COLO668 (cell line): ENCODE results near the gene SMIM32.

Experiments
- DNase-seq: peaks from one replicate; lab custom pipeline; 2025; ENCODE audit not compliant: unreplicated experiment; lab: John Stamatoyannopoulos, UW

The SMIM32 gene

DNA sequence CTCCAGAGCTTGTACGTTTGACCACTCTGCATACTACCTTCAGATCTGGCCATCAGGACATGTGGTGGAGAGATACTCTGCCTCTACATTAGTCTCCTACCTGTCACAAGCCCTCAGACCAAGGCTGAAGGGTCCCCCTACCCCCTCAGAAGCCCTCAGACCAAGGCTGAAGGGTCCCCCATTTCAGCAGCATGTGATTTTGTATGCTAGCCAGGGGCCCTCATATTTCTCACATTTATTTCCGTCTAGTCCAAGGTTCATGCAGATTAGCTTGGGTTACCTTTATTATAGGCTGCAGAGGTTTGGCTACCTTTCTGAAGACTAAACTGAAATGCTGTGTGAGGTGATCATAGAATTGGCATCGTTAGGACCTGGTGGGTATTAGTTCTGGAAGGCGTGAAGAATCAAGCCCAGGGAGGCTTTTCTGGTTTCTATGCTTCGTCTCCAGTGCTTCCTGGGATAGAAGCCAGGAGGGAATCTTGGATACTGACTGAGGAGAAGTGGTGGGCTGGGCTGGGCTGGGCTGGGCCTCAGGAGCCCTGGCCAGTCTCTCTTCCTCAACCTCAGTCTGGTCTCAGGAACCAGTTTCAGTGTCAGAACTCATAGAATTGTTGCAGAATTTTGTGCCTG is 2.8 kb downstream of the SMIM32 start:
- DNase-seq, result no peak

DNA sequence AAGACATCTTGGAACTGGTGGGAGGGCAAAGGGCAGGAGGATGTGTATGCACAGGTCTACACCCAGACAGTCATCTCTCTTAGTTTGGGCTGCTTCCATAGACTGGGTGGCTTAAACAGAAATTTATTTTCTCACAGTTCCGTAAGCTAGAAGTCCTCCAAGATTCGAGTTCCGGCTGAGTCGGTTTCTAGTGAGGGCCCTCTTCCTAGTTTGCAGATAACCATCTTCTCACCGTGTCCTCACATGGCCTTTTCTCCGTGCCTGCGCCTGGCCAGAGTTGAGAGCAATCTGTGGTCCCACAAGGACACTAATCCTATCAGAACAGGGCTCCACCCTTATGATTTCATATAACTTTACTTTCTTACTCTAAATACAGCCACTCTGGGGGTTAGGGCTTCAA is 4.1 kb downstream of the SMIM32 start:
- DNase-seq, result no peak

DNA sequence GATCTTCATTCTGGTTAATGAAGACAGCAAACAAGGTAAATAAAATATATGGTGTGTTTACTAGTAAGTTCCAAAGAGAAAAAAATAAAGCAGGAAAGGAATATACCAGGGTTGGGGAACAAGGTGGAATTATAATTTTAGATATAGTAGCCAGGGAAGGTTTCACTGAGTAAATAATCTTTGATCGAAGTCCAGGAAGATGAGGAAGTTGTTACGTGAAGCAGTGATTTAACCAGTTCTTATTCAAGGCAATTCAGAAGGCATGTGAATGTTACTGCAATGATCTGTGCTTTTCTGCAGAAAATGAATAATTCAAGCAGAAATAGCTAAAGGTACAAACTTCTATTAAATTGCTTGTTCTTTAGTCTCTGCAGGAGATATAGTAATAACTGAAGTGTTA is 6.2 kb downstream of the SMIM32 start:
- no peak for DNase-seq

DNA sequence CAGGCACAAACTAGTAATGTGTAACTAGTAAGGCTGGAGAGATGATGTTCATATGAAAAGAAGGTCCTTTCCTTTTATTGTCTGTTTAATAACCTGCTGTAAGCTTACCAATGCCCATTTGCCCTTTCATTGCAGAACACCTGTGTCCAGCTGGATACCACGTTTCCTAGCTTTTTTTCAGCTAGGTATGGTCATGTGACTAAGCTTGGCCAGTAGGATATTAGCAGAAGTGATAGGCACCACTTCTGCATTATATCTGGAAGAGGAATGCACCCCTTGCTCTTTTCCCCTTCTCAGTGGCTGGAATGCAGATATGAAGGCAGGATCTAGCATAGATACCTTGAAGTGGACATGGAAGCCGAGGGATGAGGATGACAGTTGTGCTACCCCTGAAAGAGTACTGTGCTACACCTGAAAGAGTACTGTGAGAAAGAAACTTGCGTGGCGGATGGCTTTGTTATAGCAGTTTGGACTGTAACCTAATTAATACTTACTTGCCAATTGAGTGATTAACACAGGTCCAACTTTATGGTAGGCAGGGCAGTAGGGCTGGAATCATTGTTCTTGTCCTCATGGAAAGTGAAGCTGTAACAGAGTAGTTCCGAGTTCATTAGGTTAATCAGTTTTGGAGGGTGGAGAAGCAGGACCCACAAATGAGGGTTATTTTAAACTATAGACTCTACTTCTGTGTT is 6.8 kb downstream of the SMIM32 start:
- DNase-seq, result no peak

DNA sequence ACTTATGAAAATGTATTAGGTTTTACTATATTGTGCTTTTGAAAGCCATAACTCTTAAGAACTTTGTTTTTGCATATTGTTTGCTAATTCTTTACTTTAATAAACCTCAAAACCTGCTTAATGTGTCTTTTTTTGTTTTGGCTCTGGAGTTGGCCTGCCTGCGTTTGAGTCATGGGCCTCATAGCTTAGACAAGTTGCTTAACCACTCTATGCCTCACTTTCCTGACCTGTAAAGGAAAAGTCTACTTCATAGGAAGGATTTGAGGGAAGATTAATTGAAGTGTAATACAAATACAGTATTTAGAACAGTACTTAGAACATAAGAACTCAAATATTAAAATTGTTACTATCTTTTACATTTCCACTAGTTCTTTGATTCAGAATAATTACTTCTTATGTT is 10.3 kb downstream of the SMIM32 start:
- no peak for DNase-seq

DNA sequence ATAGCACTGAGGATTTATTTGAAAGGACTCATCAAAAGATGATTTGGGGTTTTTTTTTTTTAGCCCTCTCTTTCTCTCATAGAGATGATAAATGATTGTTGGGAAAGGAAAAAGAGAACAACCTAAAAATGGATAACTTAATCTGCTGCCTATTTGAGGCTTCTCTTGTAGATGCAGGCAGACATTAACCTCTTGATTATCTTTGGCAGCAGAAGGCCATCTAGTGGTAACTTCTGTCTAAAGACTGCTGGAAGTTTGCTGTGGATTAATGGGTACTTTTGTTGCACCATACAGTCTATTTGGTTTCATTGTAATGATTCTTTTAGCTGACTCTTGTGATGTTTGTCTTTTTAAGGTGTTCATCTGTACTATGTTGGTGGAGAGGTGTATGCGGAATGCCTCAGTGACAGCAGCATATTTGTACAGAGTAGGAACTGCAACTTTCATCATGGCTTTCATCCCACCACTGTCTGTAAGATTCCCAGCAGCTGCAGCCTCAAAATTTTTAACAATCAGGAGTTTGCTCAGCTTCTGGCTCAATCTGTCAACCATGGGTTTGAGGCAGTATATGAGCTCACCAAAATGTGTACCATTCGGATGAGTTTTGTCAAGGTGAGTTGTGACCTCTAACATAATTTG is 18.8 kb downstream of the SMIM32 start:
- DNase-seq, result no peak

DNA sequence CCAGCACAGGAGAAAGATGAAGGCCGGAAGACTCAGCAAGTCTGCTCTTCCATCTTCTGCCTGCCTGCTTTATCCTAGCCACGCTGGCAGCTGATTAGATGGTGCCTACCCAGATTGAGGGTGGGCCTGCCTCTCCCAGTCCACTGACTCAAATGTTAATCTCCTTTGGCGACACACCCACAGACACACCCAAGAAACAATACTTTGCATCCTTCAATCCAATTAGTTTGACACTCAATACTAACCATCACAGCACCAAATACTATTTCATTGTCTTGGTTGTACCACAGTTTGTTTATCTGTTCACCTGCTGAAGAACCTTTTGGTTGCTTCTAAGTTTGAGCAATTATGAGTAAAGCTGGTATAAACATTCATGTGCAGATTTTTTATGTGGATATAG is 23.7 kb downstream of the SMIM32 start:
- no peak for DNase-seq

DNA sequence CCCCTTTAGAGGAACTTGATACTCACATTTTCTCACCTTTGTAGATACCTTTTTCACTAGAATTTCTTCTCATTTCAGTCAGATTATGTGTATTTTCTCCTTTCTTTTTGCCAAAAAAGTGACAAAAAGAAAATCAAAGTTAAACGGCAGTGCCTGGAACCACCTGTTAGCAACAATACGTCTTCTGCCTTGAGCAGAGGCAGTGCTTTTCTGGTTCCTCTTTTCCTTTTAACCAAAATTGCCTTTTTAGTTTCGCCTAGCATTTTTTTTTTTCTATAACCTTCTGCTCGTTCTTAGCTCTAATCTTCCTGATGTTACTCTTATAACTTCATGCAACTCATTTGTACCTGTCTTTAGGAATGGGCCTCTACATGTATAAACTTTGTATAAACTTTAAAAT is 26.1 kb downstream of the SMIM32 start:
- DNase-seq, result no peak

DNA sequence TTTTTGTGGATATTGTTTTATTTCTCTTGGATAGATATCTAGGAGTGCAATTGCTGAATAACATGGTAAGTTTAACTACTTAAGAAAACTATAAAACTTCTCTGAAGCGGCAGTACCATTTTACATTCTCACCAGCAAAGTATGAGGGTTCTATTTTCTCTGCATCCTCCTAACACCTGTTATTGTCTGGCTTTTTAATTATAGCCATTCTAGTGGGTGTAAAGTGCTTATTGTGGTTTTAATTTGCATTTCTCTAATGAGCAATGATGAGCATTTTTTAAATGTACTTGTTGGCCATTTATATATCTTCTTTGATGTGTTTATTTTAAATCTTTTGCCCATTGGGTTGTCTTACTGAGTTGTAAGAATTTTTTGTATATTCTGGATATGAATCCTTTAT is 28.7 kb downstream of the SMIM32 start:
- no peak for DNase-seq

DNA sequence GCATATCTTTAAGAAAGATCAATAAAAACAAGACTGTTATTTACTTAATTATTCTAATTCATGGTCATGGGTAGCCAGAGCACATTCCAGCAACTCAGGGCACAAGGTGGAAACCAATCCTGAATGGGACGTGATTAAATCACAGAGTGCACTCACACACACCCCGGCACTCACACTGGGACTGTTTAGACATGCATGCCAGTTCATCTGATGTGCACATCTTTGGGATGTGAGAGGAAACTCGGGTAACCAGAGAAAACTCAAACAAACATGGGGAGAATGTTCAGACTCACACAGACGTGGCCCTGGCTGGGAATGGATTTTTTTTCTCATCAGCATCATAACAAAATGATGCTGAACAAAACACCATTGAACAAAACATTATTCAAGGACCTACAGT is 31.0 kb downstream of the SMIM32 start:
- no peak for DNase-seq

DNA sequence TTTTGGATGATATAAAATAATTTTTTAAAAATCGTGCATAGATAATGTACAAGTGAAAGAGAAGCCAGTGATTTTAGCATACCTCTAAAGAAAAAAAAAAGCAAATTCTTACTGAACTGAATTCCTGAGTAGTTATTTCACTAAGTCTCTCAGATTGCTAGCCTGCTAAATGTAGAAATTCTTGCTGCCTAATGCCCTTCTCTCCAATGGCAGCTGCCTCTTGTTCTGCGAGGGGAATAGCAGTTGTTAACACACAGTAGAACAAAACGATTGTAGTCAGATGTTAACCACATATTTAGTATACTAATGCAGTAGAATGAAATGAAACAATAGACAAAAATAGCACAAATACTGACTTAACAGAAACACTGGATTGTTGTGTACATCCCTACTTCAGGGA is 33.5 kb downstream of the SMIM32 start:
- no peak for DNase-seq

DNA sequence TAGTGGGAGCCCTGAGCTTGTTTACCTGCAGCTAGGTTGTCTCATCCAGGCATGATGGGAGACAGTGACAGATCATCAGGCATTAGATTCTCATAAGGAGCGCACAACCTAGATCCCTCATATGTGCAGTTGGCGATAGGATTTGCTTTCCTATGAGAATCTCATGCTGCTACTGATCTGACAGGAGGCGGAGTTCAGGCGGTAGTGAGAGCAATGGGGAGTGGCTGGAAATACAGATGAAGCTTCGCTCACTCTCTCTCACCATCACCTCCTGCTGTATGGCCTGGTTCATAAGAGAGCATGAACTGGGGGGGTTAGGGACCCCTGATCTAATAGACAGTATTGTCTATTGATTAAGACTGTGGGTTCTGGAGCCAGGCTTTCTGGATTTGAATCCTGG is 35.4 kb downstream of the SMIM32 start:
- no peak for DNase-seq

DNA sequence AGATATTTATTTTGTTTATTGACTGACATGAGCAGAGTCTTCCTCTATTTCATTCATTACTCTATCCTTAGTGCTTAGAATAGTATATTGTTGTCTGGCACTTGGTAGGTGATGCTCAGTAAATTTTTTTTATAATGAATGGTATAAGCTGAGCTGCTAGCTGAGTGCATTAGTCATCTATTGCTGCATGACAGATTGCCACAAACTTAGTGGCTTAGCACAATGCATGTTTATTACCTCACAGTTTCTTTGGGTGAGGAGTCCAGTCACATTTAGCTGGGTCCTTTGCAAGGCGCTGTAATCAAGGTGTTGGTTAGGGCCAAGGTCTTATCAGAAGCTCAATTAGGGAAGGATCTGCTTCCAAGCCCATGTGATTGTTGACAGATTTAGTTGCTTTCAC is 37.2 kb downstream of the SMIM32 start:
- DNase-seq, result no peak

DNA sequence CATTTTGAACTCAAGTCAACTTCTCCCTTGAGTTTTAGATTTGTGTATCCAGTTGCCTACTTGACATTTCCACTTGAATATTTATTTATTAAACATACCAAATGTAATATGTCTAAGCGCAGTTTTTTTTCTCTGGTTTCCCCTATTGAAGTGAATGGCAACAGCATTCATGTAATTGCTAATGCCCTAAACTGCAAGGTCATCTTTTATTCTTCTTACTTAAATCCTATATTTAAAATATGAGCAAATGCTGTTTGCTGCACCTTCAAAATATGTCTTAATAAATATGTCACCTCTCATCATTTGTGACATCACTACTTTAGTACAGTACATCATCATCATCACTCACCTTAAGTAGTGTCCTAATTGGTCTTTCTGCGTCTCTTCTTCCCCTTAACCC is 37.9 kb downstream of the SMIM32 start:
- DNase-seq, result no peak

DNA sequence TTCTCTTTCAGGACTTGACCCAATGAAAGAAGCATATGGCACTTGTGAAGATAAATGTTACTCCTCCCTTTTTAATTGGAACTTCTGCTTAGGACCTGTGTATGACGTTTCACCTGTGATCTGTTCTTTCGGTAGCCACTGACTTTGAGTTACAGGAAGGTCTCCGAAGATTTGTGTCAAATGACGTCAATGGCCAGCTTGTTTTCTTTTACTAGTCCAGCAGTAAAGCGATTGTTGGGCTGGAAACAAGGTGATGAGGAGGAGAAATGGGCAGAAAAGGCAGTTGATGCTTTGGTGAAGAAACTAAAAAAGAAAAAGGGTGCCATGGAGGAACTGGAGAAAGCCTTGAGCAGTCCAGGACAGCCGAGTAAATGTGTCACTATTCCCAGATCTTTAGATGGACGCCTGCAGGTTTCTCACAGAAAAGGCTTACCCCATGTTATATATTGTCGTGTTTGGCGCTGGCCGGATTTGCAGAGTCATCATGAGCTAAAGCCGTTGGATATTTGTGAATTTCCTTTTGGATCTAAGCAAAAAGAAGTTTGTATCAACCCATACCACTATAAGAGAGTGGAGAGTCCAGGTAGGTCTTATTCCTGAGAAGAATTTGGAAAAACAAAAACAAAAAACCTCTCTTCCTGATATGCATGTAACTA is 39.3 kb downstream of the SMIM32 start:
- no peak for DNase-seq

DNA sequence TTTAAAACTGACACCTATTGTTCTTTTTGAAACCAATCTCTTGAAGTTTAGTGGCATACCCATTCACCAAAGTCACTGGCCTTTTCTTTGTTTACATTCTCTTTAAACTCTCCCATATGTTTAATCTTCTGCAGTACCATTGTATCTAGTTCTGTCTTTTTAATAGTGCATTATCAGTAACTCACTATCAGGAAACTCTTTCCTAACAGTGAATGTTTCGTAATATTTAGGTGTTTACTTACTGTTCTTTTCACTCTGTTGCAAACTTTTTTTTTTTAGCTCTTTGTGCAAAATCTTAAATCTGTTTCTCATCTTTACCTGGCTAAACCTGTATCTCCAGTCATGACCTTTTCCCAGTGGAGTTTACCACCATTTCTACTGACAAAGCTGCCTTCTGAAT is 43.1 kb downstream of the SMIM32 start:
- no peak for DNase-seq

DNA sequence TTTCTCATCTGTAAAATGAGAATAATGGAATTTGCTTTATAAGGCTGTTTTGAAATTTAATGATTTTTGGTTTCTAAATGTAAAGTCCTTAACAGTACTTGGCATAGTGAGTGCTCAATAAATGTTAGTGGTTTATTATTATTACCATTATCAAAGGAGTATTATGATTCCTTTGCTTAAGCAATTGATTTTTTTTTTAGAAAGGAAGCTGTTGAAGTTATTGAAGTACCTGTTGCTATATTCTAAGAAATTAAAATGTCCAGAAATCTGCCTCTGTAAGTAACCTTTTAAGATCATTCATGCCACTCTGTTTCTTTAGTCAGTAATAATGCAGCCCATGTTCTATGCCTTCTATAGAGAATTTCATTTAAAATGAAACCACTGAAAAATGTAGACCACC is 45.3 kb downstream of the SMIM32 start:
- DNase-seq, result no peak

DNA sequence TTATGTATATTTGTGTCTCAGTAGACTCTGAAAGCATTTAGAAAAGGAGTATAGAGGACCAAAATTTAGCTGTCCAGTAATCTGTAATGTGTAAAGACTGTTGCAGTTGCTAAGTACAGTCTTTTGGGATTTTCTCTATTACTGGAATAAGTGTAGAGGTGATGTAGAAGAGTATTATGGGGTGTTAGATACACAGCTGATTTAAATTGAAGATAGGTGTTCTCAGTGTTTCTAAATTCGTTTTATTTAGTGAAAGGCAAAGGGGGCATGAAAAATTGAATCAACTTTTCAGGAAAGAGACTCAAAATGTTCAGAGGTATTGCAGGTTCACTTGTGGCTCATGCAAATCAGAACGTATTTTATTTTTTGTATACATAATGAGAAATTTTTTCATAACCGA is 46.8 kb downstream of the SMIM32 start:
- no peak for DNase-seq

DNA sequence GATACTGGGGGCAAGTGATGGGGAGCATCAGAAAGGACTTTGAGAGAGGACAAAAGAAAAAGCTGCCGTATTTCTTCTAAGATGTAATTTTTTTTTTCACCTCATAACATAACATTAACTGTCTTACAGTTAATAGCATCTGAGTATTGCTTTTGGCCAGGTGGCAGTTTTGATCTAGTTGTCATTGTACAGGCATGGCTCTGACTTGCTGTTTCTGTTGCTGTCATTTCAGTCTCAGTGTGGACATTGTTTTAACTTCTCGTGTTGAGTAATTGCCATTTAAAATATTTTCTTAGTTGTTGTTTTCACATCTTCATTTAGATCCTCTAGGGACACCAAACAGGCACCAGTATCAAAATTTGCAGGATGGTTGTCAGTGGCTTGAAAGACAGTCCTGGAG is 47.9 kb downstream of the SMIM32 start:
- DNase-seq, result no peak

DNA sequence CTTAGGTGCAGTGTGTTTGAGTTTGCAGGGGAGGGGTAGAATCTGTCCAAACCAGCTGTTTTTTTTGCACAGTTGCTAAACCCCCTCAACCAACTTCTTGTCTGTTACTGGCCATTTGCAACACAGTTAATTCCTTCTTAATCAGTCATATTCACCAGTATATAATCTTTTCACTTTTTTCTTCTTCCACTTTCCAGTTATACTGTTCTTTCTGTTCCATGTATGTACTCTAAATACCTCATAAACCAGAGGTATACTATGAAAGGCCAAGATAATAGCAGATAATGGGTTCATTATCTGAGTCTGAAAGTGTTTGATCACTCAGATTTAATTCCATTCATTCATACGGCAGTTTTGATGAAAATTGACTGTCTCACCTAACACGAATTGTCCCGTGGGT is 49.2 kb downstream of the SMIM32 start:
- DNase-seq, result no peak

DNA sequence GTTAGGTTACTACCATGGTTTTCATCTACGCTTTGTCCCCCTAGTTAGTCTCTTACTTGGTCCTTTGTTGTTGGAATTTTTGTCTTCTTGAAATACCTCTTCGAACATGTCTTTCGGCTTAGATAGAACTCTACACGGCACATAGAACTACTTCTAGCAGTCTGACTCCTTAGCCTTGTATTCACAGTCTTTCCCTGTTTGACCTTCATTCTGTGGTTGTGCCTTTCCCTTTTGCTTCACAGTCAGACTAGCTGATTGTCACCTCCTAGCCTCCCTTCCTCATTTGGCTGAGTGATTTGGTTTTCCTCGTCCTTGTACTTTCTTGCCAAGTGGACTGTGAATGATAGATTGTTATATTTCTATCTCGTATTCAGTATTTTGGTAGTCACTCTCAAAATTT is 49.6 kb downstream of the SMIM32 start:
- DNase-seq, result no peak

DNA sequence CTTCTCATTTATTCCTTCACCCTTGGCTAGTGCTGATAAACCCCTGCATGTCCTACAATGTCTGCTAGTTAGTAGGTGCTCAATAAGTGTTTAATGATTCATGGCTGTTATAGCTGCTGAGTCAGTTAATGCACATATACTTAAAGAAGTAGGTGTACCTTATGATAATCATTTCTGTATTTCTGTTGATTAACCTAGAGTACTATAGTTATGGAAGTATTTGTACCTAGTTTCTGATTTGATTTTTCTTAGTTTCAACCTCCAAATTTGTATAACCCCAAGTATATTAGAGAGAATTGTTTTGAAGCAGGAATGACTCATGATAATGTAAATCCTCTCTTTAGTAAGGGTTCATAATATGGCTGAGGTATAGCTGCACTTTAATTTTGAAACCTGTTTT is 51.4 kb downstream of the SMIM32 start:
- DNase-seq, result no peak
